Measurements from ENCODE around the gene LRMDA.

DNA sequence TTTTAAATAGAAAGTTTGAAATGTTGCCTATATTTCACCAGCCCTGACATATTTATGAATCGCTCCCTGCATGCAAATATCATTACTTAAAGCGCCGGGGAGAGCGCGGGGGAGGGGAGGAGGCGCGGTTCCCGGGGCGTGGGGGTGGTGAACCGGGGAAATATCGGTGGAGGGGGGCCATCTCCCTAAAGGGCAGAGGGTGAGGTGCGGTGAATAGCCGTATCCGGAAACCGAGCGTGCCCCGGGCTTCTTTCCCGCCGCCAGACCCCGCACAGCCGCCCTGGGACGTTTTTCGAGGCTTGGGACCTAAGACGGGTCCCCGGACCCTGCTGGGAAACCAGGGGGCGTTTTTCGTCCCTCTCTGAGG, 22.9 kb upstream of the LRMDA start:
- TF ChIP-seq PHF8 (IDR thresholded peaks at IDR 0.05; ENCODE audit: borderline replicate concordance, low read depth) (no peak), BHLHE40 (IDR thresholded peaks at IDR 0.05; ENCODE audit: low read depth, low read length) (no peak), MAFK (IDR thresholded peaks at IDR 0.05; ENCODE audit: partially characterized antibody) (no peak), CHD2 (IDR thresholded peaks at IDR 0.05; ENCODE audit: low read length, partially characterized antibody) (no peak), ZC3H11A (IDR thresholded peaks at IDR 0.05) (no peak), PBX3 (IDR thresholded peaks at IDR 0.05) (no peak), MAZ (IDR thresholded peaks at IDR 0.05; ENCODE audit: borderline replicate concordance, low read depth, low read length) (no peak), POLR2A (IDR thresholded peaks at IDR 0.05; ENCODE audit: low read length) (no peak), EHMT2 (IDR thresholded peaks at IDR 0.05; ENCODE audit: low read depth) (no peak)
- TF ChIP-seq, protein P1, sequence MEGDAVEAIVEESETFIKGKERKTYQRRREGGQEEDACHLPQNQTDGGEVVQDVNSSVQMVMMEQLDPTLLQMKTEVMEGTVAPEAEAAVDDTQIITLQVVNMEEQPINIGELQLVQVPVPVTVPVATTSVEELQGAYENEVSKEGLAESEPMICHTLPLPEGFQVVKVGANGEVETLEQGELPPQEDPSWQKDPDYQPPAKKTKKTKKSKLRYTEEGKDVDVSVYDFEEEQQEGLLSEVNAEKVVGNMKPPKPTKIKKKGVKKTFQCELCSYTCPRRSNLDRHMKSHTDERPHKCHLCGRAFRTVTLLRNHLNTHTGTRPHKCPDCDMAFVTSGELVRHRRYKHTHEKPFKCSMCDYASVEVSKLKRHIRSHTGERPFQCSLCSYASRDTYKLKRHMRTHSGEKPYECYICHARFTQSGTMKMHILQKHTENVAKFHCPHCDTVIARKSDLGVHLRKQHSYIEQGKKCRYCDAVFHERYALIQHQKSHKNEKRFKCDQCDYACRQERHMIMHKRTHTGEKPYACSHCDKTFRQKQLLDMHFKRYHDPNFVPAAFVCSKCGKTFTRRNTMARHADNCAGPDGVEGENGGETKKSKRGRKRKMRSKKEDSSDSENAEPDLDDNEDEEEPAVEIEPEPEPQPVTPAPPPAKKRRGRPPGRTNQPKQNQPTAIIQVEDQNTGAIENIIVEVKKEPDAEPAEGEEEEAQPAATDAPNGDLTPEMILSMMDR (IDR thresholded peaks at IDR 0.05) = no peak
- TF ChIP-seq, protein P2, sequence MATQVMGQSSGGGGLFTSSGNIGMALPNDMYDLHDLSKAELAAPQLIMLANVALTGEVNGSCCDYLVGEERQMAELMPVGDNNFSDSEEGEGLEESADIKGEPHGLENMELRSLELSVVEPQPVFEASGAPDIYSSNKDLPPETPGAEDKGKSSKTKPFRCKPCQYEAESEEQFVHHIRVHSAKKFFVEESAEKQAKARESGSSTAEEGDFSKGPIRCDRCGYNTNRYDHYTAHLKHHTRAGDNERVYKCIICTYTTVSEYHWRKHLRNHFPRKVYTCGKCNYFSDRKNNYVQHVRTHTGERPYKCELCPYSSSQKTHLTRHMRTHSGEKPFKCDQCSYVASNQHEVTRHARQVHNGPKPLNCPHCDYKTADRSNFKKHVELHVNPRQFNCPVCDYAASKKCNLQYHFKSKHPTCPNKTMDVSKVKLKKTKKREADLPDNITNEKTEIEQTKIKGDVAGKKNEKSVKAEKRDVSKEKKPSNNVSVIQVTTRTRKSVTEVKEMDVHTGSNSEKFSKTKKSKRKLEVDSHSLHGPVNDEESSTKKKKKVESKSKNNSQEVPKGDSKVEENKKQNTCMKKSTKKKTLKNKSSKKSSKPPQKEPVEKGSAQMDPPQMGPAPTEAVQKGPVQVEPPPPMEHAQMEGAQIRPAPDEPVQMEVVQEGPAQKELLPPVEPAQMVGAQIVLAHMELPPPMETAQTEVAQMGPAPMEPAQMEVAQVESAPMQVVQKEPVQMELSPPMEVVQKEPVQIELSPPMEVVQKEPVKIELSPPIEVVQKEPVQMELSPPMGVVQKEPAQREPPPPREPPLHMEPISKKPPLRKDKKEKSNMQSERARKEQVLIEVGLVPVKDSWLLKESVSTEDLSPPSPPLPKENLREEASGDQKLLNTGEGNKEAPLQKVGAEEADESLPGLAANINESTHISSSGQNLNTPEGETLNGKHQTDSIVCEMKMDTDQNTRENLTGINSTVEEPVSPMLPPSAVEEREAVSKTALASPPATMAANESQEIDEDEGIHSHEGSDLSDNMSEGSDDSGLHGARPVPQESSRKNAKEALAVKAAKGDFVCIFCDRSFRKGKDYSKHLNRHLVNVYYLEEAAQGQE (IDR thresholded peaks at IDR 0.05) = no peak
- TF ChIP-seq, protein P3, sequence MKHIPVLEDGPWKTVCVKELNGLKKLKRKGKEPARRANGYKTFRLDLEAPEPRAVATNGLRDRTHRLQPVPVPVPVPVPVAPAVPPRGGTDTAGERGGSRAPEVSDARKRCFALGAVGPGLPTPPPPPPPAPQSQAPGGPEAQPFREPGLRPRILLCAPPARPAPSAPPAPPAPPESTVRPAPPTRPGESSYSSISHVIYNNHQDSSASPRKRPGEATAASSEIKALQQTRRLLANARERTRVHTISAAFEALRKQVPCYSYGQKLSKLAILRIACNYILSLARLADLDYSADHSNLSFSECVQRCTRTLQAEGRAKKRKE (CRISPR knock-in tag; IDR thresholded peaks at IDR 0.05; ENCODE audit: low read depth) = no peak

Data from A549 (cell line).